Loucy (cell line): Measurements from ENCODE around the gene GIMAP6.
A peak's percentile ranks its signal among the peaks of the same experiment; 100 is the strongest.
"Not testable (repeated sequence)": the region's sequence is repeated elsewhere in the genome, so short reads cannot be mapped to it uniquely, and the experiment has no call there.

Source experiments
- H2AFZ ChIP-seq: fragments of 200-600 bp; sonication (generic); 2 replicates; pipeline ENCODE4 v1.6.0; 2016; ENCODE audit warnings: antibody characterized with exemption, mild to moderate bottlenecking, low read length, moderate library complexity
- H3F3A ChIP-seq: fragments of 200-600 bp; 2 replicates; pipeline ENCODE4 v1.6.0; 2016; ENCODE audit warnings: antibody characterized with exemption, low read depth, mild to moderate bottlenecking
- H3K27me3 ChIP-seq: fragments of 200-600 bp; sonication (generic); 2 replicates; pipeline ENCODE4 v1.6.1; 2014; ENCODE audit warnings: low read length, mild to moderate bottlenecking; ENCODE audit not compliant: insufficient read depth, poor library complexity, severe bottlenecking
- H3K36me3 ChIP-seq: fragments of 200-600 bp; sonication (generic); 2 replicates; pipeline ENCODE4 v1.6.1; 2016; ENCODE audit warnings: low read length; ENCODE audit not compliant: insufficient read depth
- H3K4me1 ChIP-seq: fragments of 200-600 bp; sonication (generic); 2 replicates; pipeline ENCODE4 v1.5.1; 2014; ENCODE audit warnings: low read length, mild to moderate bottlenecking; ENCODE audit not compliant: insufficient read depth, poor library complexity, severe bottlenecking
- H3K4me2 ChIP-seq: fragments of 200-600 bp; sonication (generic); 2 replicates; pipeline ENCODE4 v1.6.0; 2014; ENCODE audit warnings: antibody characterized with exemption, low read length, low read depth, mild to moderate bottlenecking; ENCODE audit not compliant: poor library complexity, severe bottlenecking
- H3K4me3 ChIP-seq: fragments of 200-600 bp; sonication (generic); 2 replicates; pipeline ENCODE4 v1.5.1; 2014; ENCODE audit warnings: low read length, mild to moderate bottlenecking, mixed read lengths; ENCODE audit not compliant: poor library complexity, severe bottlenecking
- H3K79me2 ChIP-seq: fragments of 200-600 bp; sonication (generic); 2 replicates; pipeline ENCODE4 v1.6.1; 2014; ENCODE audit warnings: low read length; ENCODE audit not compliant: insufficient read depth
- H3K9ac ChIP-seq: fragments of 200-600 bp; sonication (generic); 2 replicates; pipeline ENCODE4 v1.6.0; 2014; ENCODE audit warnings: mild to moderate bottlenecking, low read depth, low read length, moderate library complexity; ENCODE audit not compliant: poor library complexity, severe bottlenecking
- H3K9me2 ChIP-seq: fragments of 200-600 bp; sonication (generic); replicated peaks from 2 replicates; pipeline ENCODE4 v1.6.1; 2016; ENCODE audit warnings: low read depth, low read length, mixed read lengths
- H3K9me3 ChIP-seq: fragments of 200-600 bp; sonication (generic); 2 replicates; pipeline ENCODE4 v1.6.1; 2014; ENCODE audit warnings: mild to moderate bottlenecking, antibody characterized with exemption, low read length, low read depth; ENCODE audit not compliant: insufficient read depth
- H4K20me1 ChIP-seq: fragments of 200-600 bp; sonication (generic); 2 replicates; pipeline ENCODE4 v1.6.0; 2014; ENCODE audit warnings: antibody characterized with exemption, low read length, mild to moderate bottlenecking; ENCODE audit not compliant: insufficient read depth, poor library complexity, severe bottlenecking
- EZH2phosphoT487 ChIP-seq: fragments of 200-600 bp; IDR thresholded peaks from 2 replicates; pipeline ENCODE4 v1.6.1; 2018; ENCODE audit warnings: antibody characterized with exemption, mild to moderate bottlenecking, moderate library complexity, borderline replicate concordance
- TF ChIP-seq, protein P1 (sequence below): fragments of 200-600 bp; sonication (generic); conservative IDR thresholded peaks from 2 replicates; pipeline ENCODE4 v1.5.1; 2014; ENCODE audit warnings: mild to moderate bottlenecking, antibody characterized with exemption, low read length

The GIMAP6 gene

DNA sequence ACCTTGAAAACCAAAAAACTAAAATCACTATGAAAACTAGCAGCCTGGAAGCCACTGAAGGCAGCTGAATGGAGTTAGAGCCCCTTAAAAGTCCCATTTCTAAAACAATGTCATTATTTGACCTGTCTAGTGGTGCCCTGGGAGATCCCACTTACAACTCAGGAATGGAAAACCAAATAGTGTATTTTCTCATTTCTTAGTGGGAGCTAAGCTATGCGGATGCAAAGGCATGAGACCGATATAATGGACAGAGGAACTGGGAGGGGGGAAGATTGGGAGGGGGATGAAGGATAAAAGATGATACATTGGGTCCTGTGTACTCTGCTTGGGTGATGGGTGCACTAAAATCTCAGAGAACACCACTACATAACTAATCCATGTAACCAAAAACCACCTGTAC, 43.5 kb upstream of the GIMAP6 start:
- Histone ChIP-seq H2AFZ (no peak overlapping the region), H3K4me1 (peaks cover 32% of the 10 kb centered on the region), H3K9ac (peak overlapping the region; percentile 55), H3K4me3 (peak overlapping the region; percentile 30), H3K9me2 (no peaks in the 10 kb centered on the region), H3K27me3 (no peaks in the 10 kb centered on the region), H4K20me1 (no peaks in the 10 kb centered on the region), H3F3A (peaks cover 3% of the 10 kb centered on the region; the same call in 1 of the 2 replicates), H3K4me2 (peak overlapping the region; percentile 51), H3K36me3 (no peaks in the 10 kb centered on the region), H3K79me2 (no peaks in the 10 kb centered on the region), H3K9me3 (peaks cover 17% of the 10 kb centered on the region)
- TF ChIP-seq, protein P1, sequence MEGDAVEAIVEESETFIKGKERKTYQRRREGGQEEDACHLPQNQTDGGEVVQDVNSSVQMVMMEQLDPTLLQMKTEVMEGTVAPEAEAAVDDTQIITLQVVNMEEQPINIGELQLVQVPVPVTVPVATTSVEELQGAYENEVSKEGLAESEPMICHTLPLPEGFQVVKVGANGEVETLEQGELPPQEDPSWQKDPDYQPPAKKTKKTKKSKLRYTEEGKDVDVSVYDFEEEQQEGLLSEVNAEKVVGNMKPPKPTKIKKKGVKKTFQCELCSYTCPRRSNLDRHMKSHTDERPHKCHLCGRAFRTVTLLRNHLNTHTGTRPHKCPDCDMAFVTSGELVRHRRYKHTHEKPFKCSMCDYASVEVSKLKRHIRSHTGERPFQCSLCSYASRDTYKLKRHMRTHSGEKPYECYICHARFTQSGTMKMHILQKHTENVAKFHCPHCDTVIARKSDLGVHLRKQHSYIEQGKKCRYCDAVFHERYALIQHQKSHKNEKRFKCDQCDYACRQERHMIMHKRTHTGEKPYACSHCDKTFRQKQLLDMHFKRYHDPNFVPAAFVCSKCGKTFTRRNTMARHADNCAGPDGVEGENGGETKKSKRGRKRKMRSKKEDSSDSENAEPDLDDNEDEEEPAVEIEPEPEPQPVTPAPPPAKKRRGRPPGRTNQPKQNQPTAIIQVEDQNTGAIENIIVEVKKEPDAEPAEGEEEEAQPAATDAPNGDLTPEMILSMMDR = no peak
- TF ChIP-seq EZH2phosphoT487 = no peak

DNA sequence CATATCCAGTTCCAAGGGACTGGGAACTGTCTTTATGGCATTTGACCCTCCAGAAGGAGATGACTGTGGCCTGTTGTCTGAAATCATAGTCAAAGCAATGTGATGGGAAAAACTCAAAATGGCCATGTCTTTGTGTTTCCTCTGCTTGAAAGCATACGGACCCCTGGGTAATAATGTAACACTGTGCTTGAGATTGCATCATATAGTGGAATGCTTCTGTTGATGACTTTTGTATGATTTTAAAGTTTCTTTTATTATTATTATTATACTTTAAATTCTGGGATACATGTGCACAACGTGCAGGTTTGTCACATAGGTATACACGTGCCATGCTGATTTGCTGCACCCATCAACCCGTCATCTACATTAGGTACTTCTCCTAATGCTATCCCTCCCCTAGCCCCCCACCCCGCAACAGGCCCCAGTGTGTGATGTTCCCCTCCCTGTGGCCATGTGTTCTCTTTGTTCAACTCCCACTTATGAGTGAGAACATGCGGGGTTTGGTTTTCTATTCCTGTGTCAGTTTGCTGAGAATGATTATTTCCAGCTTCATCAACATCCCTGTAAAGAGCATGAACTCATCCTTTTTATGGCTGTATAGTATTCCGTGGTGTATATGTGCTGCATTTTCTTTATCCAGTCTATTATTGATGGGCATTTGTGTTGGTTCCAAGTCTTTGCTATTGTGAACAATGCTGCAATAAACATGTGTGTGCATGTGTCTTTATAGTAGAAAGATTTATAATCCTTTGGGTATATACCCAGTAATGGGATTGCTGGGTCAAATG, 39.8 kb upstream of the GIMAP6 start:
- Histone ChIP-seq H3K9me3 (peaks cover 17% of the 10 kb centered on the region), H3K4me1 (peaks cover 65% of the 10 kb centered on the region), H3F3A (peaks cover 29% of the 10 kb centered on the region), H3K9ac (peak overlapping the region; percentile 71)
- not testable (repeated sequence) for H3K4me3 ChIP-seq, H3K27me3 ChIP-seq, H3K4me2 ChIP-seq, H2AFZ ChIP-seq, H3K36me3 ChIP-seq, H4K20me1 ChIP-seq, H3K79me2 ChIP-seq, H3K9me2 ChIP-seq

- Histone ChIP-seq H4K20me1 (no peaks in the 10 kb centered on the region), H3K4me3 (peak overlapping the region; percentile 54), H3K79me2 (no peaks in the 10 kb centered on the region), H3K9me2 (no peaks in the 10 kb centered on the region), H3K36me3 (no peaks in the 10 kb centered on the region), H3K27me3 (no peaks in the 10 kb centered on the region), H3K9me3 (peaks cover 13% of the 10 kb centered on the region), H2AFZ (no peak overlapping the region), H3K9ac (peak overlapping the region; percentile 71), H3F3A (peaks cover 31% of the 10 kb centered on the region), H3K4me2 (peak overlapping the region; percentile 65), H3K4me1 (peaks cover 74% of the 10 kb centered on the region)
- no peak for TF ChIP-seq EZH2phosphoT487
- TF ChIP-seq, protein P1 = no peak
Observed at GRCh38 chr7:150668977-150669376, 36.8 kb upstream of the GIMAP6 start.

DNA sequence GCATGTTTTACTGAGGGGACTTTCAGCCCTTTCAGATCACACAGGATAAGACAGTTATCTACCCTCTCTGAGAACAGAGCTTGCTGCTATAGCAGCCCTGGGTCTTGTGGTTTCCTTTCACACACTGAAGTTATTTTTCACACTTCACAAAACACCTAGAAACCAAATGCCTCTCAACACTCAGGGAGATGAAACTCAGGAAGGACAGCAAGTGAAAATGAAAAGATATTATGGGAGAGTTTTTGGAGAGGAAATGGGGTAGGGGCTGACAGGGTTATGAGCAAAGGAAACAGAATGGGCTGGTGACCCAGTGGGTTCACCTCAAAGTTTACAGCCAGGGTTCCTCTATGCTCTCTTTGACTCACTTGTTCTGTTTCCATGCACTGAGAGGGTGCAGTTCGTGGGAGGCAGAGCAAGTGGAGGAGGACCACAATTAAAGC, 36.3 kb upstream of the GIMAP6 start:
- no peak for TF ChIP-seq EZH2phosphoT487
- TF ChIP-seq, protein P1 = no peak
- Histone ChIP-seq H3K4me1 (peaks cover 79% of the 10 kb centered on the region), H3K27me3 (no peaks in the 10 kb centered on the region), H3K79me2 (no peaks in the 10 kb centered on the region), H3K36me3 (no peaks in the 10 kb centered on the region), H3K4me3 (peak overlapping the region; percentile 54), H3F3A (peaks cover 31% of the 10 kb centered on the region), H3K9ac (peak overlapping the region; percentile 71), H4K20me1 (no peaks in the 10 kb centered on the region), H2AFZ (no peak overlapping the region), H3K9me2 (no peaks in the 10 kb centered on the region), H3K4me2 (peak overlapping the region; percentile 65), H3K9me3 (peaks cover 8% of the 10 kb centered on the region)
